Thyroid gland (tissue), 4 donors: Measurements from ENCODE around the gene DLX4.

Experiments
- POLR2A ChIP-seq, 2 donors: fragments of 450-650 bp; IDR thresholded peaks; one replicate each; pipeline ENCODE4 v1.6.1; 2017; ENCODE audit warnings: antibody characterized with exemption in 2 of 2, mild to moderate bottlenecking in 2 of 2, moderate library complexity in 1 of 2
- TF ChIP-seq, protein P1 (sequence below), 6 experiments: fragments of 200-600 bp in 3 of 6; fragments of 450-650 bp in 3 of 6; sonication (generic) in 3 of 6; IDR thresholded peaks; one replicate each; pipeline ENCODE4 v1.5.1; 2016 to 2019; ENCODE audit warnings: antibody characterized with exemption in 6 of 6, mild to moderate bottlenecking in 2 of 6, inconsistent platforms in 1 of 6, moderate library complexity in 1 of 6

GRCh38 chr17:50013079-50013478 lies 44.1 kb downstream of the DLX4 start:
- TF ChIP-seq, protein P1, sequence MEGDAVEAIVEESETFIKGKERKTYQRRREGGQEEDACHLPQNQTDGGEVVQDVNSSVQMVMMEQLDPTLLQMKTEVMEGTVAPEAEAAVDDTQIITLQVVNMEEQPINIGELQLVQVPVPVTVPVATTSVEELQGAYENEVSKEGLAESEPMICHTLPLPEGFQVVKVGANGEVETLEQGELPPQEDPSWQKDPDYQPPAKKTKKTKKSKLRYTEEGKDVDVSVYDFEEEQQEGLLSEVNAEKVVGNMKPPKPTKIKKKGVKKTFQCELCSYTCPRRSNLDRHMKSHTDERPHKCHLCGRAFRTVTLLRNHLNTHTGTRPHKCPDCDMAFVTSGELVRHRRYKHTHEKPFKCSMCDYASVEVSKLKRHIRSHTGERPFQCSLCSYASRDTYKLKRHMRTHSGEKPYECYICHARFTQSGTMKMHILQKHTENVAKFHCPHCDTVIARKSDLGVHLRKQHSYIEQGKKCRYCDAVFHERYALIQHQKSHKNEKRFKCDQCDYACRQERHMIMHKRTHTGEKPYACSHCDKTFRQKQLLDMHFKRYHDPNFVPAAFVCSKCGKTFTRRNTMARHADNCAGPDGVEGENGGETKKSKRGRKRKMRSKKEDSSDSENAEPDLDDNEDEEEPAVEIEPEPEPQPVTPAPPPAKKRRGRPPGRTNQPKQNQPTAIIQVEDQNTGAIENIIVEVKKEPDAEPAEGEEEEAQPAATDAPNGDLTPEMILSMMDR (IDR thresholded peaks at IDR 0.05) = no peak
- no peak for TF ChIP-seq POLR2A (IDR thresholded peaks at IDR 0.05)
